Glutamatergic neuron (in vitro differentiated cells): Measurements from ENCODE around the gene ZFPM1. TPM values are rescaled to one million over a fixed set of nuclear protein-coding genes. Genes with fewer than 3 reads are reported as not detected.
"Not testable (repeated sequence)": the region's sequence is repeated elsewhere in the genome, so short reads cannot be mapped to it uniquely, and the experiment has no call there.

Source experiments
- DNase-seq: peaks from one replicate; pipeline ENCODE4 v3.0.0; 2022
- H3K27ac Mint-ChIP-seq: one replicate; pipeline ENCODE4 v1.8.0; 2020; ENCODE audit warnings: mild to moderate bottlenecking, mixed read lengths, inconsistent platforms; ENCODE audit not compliant: unreplicated experiment
- H3K27me3 Mint-ChIP-seq: one replicate; pipeline ENCODE4 v1.8.0; 2020; ENCODE audit warnings: mild to moderate bottlenecking, moderate library complexity, mixed read lengths, inconsistent platforms; ENCODE audit not compliant: unreplicated experiment
- H3K36me3 Mint-ChIP-seq: one replicate; pipeline ENCODE4 v1.8.0; 2020; ENCODE audit warnings: mild to moderate bottlenecking, mixed read lengths, inconsistent platforms; ENCODE audit not compliant: unreplicated experiment
- H3K4me1 Mint-ChIP-seq: one replicate; pipeline ENCODE4 v1.8.0; 2020; ENCODE audit warnings: mild to moderate bottlenecking, low read depth, mixed read lengths, inconsistent platforms; ENCODE audit not compliant: unreplicated experiment
- H3K4me3 Mint-ChIP-seq: one replicate; pipeline ENCODE4 v1.8.0; 2020; ENCODE audit warnings: mild to moderate bottlenecking, mixed read lengths, inconsistent platforms; ENCODE audit not compliant: unreplicated experiment
- H3K9me3 Mint-ChIP-seq: one replicate; pipeline ENCODE4 v1.8.0; 2020; ENCODE audit warnings: mild to moderate bottlenecking, moderate library complexity, mixed read lengths, inconsistent platforms; ENCODE audit not compliant: unreplicated experiment
- total RNA-seq: library from RNA; stranded (reverse); fragmentation: NEBNext Ultra II Directional; extraction: Animal tissue kit (Norgen Biotek cat#: 25700); gene quantifications from one replicate; pipeline ENCODE4 v1.2.1, GENCODE V29; 2021; ENCODE audit not compliant: unreplicated experiment
- TF ChIP-seq, protein P1 (sequence below): fragments of 200-600 bp; sonication (generic); IDR thresholded peaks from one replicate; pipeline ENCODE4 v1.5.0; 2021; ENCODE audit not compliant: partially characterized antibody, unreplicated experiment

ZFPM1 gene
- total RNA-seq, 1 donor from 2014 or later: 11.1 TPM

- H3K9me3 Mint-ChIP-seq: peaks cover 4% of the 10 kb centered on the region
- peaks cover 16% of the 10 kb centered on the region for H3K27me3 Mint-ChIP-seq
- H3K27ac Mint-ChIP-seq: no peak overlapping the region
- no peak overlapping the region for H3K4me3 Mint-ChIP-seq
- TF ChIP-seq, protein P1, sequence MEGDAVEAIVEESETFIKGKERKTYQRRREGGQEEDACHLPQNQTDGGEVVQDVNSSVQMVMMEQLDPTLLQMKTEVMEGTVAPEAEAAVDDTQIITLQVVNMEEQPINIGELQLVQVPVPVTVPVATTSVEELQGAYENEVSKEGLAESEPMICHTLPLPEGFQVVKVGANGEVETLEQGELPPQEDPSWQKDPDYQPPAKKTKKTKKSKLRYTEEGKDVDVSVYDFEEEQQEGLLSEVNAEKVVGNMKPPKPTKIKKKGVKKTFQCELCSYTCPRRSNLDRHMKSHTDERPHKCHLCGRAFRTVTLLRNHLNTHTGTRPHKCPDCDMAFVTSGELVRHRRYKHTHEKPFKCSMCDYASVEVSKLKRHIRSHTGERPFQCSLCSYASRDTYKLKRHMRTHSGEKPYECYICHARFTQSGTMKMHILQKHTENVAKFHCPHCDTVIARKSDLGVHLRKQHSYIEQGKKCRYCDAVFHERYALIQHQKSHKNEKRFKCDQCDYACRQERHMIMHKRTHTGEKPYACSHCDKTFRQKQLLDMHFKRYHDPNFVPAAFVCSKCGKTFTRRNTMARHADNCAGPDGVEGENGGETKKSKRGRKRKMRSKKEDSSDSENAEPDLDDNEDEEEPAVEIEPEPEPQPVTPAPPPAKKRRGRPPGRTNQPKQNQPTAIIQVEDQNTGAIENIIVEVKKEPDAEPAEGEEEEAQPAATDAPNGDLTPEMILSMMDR: no peak
- no peaks in the 10 kb centered on the region for H3K36me3 Mint-ChIP-seq
- no peak for DNase-seq
- H3K4me1 Mint-ChIP-seq: peaks cover 22% of the 10 kb centered on the region
These were observed 27.7 kb downstream of the ZFPM1 start for GRCh38 chr16:88480829-88481228.

DNA sequence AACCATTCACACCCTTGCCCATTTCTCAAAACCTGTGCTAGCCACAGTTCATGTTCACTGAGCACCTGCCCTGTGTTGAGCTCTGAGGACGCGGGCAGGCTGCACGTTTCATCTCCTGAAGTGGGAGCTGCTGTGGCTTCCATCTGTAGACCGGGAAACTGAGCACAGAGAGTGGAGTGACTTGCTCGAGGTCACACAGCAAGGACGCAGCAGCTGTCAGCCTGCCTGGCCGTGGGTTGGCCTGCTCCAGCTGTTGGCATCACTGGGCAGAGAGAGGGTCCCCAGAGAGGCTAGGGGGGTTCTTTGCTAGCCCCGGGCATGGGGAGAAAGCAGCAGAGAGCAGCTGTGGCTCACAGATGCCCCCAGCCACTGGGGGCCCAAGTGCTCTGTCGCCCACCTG lies 28.8 kb downstream of the ZFPM1 start:
- Mint-ChIP-seq H3K27me3 (peaks cover 18% of the 10 kb centered on the region), H3K4me1 (peaks cover 26% of the 10 kb centered on the region), H3K9me3 (peaks cover 4% of the 10 kb centered on the region), H3K4me3 (no peak overlapping the region), H3K36me3 (no peaks in the 10 kb centered on the region), H3K27ac (no peak overlapping the region)
- DNase-seq: no peak
- TF ChIP-seq, protein P1: no peak

GRCh38 chr16:88482630-88483391 lies 29.7 kb downstream of the ZFPM1 start:
- DNase-seq: no peak
- Mint-ChIP-seq H3K9me3 (peaks cover 2% of the 10 kb centered on the region), H3K36me3 (no peaks in the 10 kb centered on the region), H3K27ac (no peak overlapping the region), H3K27me3 (peaks cover 12% of the 10 kb centered on the region), H3K4me3 (no peak overlapping the region), H3K4me1 (peaks cover 23% of the 10 kb centered on the region)
- TF ChIP-seq, protein P1: no peak

DNA sequence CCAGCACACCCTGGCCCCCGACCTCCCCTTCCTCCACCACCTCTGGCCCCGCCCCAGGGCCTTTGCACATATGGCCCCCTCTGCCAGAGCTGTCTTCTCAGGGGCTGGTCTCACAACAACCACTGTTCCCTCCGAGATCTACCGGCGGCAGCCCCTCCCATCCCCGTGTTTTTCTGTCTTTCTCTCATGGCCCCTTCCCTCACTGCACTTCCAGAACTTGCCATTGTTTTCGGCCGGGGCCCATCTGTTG lies 30.2 kb downstream of the ZFPM1 start:
- H3K4me3 Mint-ChIP-seq: no peak overlapping the region
- peaks cover 10% of the 10 kb centered on the region for H3K27me3 Mint-ChIP-seq
- H3K27ac Mint-ChIP-seq: peak overlapping the region; percentile 89
- peaks cover 2% of the 10 kb centered on the region for H3K9me3 Mint-ChIP-seq
- peaks cover 20% of the 10 kb centered on the region for H3K4me1 Mint-ChIP-seq
- DNase-seq: no peak
- H3K36me3 Mint-ChIP-seq: no peaks in the 10 kb centered on the region
- TF ChIP-seq, protein P1: no peak

DNA sequence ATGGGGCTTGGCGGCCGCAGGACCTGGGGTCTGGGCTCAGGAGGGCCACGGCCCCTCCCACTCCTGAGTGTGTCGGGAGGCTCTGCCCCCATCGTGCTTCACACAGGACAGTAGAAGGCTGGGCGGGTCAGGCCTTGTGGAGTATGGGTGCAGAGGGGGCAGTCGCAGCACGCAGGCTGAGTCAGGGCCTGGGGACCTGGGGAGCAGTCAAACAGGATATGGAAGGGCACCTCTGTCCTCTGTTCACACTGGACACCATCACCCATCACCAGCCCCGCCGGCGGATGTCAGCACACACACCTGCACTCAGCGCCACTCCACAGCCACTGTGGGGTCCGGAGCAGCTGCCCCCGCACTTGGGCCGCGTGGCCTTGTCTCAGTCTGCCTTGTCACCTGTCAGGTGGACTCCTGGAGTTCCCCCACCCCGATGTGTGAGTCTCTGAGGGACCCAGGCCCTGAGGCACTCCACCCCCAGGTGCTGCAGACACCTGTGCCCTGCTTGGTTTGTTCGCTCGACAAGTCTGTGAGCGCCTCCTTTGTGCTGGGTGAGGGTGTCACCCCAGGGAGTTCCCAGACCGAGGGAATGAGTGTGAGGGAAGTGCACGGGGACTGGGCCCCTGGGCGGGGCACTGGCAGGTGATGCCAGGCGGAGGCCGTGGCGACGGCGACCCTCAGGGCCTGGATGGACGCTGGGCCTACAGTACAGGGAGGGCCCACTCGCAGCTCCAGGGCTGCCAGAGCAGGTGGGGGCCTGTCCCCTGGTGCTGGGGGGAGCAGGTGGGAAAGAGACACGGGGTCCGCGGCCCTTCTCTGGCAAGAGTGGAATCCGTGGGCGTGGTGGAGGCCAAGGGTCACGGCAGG lies 31.7 kb downstream of the ZFPM1 start:
- no peak overlapping the region for H3K4me3 Mint-ChIP-seq
- H3K4me1 Mint-ChIP-seq: peaks cover 22% of the 10 kb centered on the region
- TF ChIP-seq, protein P1: no peak
- no peaks in the 10 kb centered on the region for H3K36me3 Mint-ChIP-seq
- DNase-seq: no peak
- peak overlapping the region; percentile 28 for H3K27ac Mint-ChIP-seq
- H3K27me3 Mint-ChIP-seq: peaks cover 10% of the 10 kb centered on the region
- peaks cover 2% of the 10 kb centered on the region for H3K9me3 Mint-ChIP-seq

DNA sequence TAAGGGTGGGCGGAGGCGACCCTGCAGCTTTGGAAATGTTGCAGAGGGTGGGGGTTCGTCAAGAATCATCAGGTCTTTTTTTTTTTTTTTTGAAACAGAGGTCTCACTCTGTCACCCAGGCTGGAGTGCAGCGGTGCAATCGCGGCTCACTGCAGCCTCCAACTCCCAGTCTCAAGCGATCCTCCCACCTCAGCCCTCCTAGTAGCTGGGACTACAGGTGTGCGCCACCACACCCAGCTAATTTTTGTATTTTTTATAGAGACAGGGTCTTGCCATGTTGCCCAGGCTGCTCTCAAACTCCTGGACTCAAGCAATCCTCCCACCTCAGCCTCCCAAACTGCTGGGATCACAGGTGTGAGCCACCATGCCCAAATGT lies 32.3 kb downstream of the ZFPM1 start:
- H3K27ac Mint-ChIP-seq, H3K36me3 Mint-ChIP-seq, H3K4me3 Mint-ChIP-seq, H3K9me3 Mint-ChIP-seq, DNase-seq: not testable (repeated sequence)
- Mint-ChIP-seq H3K4me1 (peaks cover 22% of the 10 kb centered on the region), H3K27me3 (peaks cover 11% of the 10 kb centered on the region)
